Measurements from ENCODE around the gene TMEM151A. TPM values are rescaled to one million over a fixed set of nuclear protein-coding genes. Genes with fewer than 3 reads are reported as not detected.
"Not testable (repeated sequence)": the region's sequence is repeated elsewhere in the genome, so short reads cannot be mapped to it uniquely, and the experiment has no call there.

Gene TMEM151A
- total RNA-seq, result 0.24 TPM
- long read RNA-seq, result 0 reads

- intact Hi-C loops (cut with DNase I), result no loop called here
- no peak for DNase-seq (ENCODE audit: low spot score)
These were observed at the start of gene TMEM151A for GRCh38 chr11:66291706-66292542. Gene TMEM151A (plus strand): TSS chr11:66291894. CDS start chr11:66292014, 120 bp downstream.

DNA sequence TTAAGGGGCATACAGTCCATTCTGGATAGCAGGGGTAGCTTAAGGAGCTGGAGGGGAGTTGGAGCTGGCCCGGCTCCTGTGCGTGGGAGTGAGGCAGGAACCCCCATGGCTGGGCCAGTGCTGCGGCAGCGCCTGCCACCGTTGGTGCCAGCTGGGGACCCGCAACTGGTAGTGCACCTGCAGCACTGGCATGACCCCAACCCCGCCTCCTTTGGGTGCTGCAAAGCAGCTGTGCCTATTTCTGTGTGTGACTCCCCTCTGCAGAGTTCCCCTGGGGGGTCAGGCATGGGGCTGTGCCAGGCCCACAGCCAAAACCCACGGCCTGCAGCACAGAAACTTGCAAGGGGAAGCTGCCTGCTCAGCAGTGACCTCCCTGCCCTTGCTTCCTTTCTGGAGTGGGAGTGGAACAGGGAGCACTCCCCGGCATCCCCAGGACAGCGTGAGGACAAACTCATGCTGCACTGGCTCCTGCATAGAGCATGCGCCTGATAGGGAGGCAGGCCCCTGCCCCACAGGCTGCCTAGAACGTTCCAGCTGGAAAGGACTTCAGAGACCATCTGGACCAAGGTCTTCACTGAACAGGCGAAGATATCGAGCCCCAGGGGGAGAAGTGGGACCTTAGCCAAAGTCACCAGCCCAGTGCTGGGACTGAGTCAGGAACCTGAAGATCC lies 49.5 kb upstream of the TMEM151A start:
- no peak for DNase-seq (ENCODE audit: low spot score)

DNA sequence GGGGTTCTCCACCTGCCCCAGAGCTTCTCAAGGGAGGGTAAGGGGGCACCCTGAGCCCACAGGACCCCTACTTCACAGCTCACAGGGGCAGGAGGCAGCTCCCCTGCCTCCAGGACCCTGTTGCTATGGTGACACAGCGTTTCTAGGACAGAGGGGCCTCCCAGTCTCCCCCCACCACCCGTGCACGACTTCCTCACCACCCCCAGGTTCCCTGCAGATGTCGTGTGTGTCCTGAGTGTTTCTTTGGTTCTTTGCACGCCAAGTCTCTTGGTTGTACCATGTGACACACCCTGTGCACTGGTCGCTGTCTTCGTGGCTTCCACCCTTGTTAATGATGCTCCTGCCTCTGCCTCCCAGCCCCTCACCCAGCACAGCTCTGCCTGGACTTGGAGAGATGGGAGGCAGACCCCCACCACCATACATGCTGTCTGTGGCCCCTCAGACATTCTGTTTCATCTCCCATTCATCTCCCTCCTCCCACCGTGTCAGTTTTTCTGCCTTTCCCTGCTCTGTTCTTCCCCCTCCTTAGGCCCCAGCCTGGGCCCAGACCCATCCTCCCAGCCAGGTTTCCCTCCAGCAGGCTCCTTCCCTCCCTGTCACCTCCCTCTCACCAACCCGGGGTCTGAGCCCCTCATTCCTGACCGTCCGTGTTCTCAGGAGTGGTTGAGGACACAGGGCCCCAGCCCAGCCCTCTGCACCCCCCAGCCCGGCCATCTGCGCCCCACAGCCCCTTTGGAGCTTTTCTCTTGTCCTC lies 47.7 kb upstream of the TMEM151A start:
- DNase-seq (ENCODE audit: low spot score), result no peak
- intact Hi-C loops (cut with DNase I), result no loop called here

More for the DNA sequence above, 49.5 kb upstream of the TMEM151A start:
- intact Hi-C loops (cut with DNase I), result no loop called here

GRCh38 chr11:66247295-66247694 lies 44.4 kb upstream of the TMEM151A start:
- no peak for DNase-seq (ENCODE audit: low spot score)
- intact Hi-C loops (cut with DNase I), result no loop called here

- intact Hi-C loops (cut with DNase I), result no loop called here
- DNase-seq (ENCODE audit: low spot score), result no peak
These were observed 43.9 kb upstream of the TMEM151A start for GRCh38 chr11:66247801-66248200.

DNA sequence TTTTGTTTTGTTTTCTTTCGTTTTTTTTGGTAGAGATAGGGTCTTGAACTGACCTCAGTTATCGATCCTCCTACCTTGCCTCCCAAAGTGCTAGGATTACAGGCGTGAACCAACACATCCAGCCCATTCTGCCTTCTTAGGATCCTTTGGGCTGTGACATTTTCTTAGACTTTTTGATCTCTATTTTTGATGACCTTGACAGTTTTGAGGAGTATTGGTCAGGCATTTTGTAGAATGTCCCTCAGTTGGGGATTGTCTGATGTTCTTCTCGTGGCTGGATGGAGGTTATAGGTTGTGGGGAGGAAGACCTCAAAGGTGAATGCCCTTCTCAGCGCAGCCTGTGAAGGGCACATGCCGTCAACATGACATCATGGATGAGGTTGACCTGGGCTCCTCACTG lies 42.8 kb upstream of the TMEM151A start:
- intact Hi-C loops (cut with DNase I), result no loop called here
- DNase-seq (ENCODE audit: low spot score), result no peak

- intact Hi-C loops (cut with DNase I), result no loop called here
- no peak for DNase-seq (ENCODE audit: low spot score)
These were observed 39.9 kb upstream of the TMEM151A start for GRCh38 chr11:66251809-66252208.

GRCh38 chr11:66253081-66253480 lies 38.6 kb upstream of the TMEM151A start:
- DNase-seq (ENCODE audit: low spot score); intact Hi-C loops (cut with DNase I): not testable (repeated sequence)

- DNase-seq (ENCODE audit: low spot score), result no peak
- intact Hi-C loops (cut with DNase I), result loop anchor here (1.0 kb wide), 1 partner anchor 36 kb away; no protein-coding TSS in a partner anchor
These were observed 33.2 kb upstream of the TMEM151A start for GRCh38 chr11:66258473-66258893.

DNA sequence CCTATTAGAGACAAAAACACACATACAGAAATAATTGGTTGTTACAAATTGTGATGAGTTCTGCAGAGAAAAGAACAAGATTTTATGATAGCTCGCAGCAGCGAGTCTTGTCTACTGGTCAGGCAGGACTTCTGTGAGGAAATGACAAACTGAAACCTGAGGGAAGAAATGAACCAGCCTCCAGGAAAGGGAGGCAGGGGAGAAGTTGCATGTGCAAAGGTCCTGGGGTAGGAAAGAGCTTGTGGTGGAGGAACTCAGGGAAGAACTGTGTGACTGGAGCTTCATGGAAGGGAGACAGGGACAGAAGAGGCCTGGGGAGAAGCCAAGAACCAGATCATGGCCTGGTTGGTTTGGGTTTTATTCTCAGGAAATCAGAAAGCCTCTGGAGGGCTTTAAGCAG lies 32.5 kb upstream of the TMEM151A start:
- intact Hi-C loops (cut with DNase I), result no loop called here
- no peak for DNase-seq (ENCODE audit: low spot score)

DNA sequence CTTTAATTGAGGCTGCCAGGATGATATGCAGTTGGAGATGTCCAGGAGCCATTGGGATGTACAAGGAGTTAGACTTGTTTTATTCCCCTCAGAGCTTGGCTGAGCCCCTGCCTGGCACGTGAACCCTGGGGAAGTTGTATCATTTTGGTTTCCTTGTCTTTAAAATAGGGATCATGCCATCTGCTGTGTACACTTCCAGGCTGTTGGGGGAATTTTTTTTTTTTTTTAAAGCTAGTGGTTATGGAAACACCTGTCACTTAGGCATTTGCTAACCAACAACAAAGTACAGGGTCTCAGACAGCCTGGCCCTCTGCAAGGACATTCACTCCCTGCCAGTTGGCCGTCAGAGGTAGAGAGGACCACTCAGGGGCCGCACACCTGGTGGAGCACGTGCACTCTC lies 31.7 kb upstream of the TMEM151A start:
- no peak for DNase-seq (ENCODE audit: low spot score)
- intact Hi-C loops (cut with DNase I), result loop anchor here (5.0 kb wide), 1 partner anchor 303 kb away; no protein-coding TSS in a partner anchor

- intact Hi-C loops (cut with DNase I), result loop anchor here (5.0 kb wide), 1 partner anchor 304 kb away; no protein-coding TSS in a partner anchor
- no peak for DNase-seq (ENCODE audit: low spot score)
These were observed 30.1 kb upstream of the TMEM151A start for GRCh38 chr11:66261578-66261977.

- intact Hi-C loops (cut with DNase I), result loop anchor here (5.0 kb wide), 1 partner anchor 305 kb away; no protein-coding TSS in a partner anchor
- DNase-seq (ENCODE audit: low spot score), result no peak
These were observed 29.5 kb upstream of the TMEM151A start for GRCh38 chr11:66262191-66262590.

DNA sequence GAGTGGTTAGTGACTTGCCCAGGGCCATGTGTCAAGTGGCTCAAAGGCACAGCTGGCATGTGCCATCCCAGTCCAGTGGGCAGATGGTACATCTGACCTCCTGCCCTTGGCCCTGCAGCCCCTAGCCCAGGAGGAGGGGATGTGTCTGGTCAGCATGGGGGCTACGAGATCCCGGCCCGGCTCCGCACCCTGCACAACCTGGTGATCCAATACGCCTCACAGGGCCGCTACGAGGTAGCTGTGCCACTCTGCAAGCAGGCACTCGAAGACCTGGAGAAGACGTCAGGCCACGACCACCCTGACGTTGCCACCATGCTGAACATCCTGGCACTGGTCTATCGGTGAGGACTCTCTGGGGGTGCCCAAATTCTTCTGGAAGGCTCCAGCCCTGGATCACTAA lies 29.0 kb upstream of the TMEM151A start:
- intact Hi-C loops (cut with DNase I), result loop anchor here (5.0 kb wide), 1 partner anchor 305 kb away; no protein-coding TSS in a partner anchor
- no peak for DNase-seq (ENCODE audit: low spot score)

DNA sequence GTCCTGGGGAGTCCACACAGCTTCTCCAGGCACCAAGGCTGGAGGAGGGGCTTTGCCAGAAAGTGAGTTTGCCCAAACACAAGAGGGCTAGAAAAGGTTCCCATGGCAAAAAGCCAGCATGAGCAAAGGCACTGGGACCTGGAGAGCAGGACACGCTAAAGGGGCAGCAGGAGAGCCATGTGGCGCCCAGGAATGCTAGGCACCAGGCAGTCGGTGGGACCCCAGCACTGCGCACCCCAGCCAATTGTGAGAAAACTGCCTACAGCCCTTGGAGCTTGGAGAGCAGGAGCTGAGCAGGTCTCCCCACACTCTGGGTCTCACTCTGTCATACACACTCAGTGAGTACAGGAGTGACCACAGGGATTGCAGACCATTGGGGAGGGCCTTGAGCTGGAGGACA lies 28.5 kb upstream of the TMEM151A start:
- intact Hi-C loops (cut with DNase I), result loop anchor here (5.0 kb wide), 1 partner anchor 306 kb away; no protein-coding TSS in a partner anchor
- DNase-seq (ENCODE audit: low spot score), result no peak

GRCh38 chr11:66263785-66264184 lies 27.9 kb upstream of the TMEM151A start:
- intact Hi-C loops (cut with DNase I), result loop anchor here (5.0 kb wide), 1 partner anchor 306 kb away; no protein-coding TSS in a partner anchor
- DNase-seq (ENCODE audit: low spot score), result no peak

DNA sequence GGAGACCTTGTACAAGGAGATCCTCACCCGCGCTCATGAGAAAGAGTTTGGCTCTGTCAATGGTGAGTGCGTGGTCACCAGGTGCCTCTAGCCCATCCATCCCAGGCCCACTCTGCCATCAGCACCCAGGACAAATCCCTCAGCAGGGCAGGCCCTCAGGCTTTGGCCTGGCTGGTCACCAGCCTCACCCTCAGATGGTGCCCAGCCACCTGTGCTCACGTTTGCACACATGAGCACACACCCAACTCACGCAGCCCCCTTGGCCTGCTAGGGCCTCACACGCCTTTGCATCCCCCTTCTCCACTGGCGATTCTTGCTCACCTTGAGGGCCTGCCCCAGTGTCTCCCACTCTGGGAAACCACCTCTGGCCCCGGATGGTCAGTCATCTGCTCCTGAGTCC lies 27.3 kb upstream of the TMEM151A start:
- intact Hi-C loops (cut with DNase I), result loop anchor here (5.0 kb wide), 1 partner anchor 307 kb away; no protein-coding TSS in a partner anchor
- DNase-seq (ENCODE audit: low spot score), result no peak

- DNase-seq (ENCODE audit: low spot score), result no peak
- intact Hi-C loops (cut with DNase I), result loop anchor here (5.0 kb wide), 1 partner anchor 308 kb away; no protein-coding TSS in a partner anchor
These were observed 26.8 kb upstream of the TMEM151A start for GRCh38 chr11:66264914-66265313.

- intact Hi-C loops (cut with DNase I), result no loop called here
- no peak for DNase-seq (ENCODE audit: low spot score)
These were observed 25.9 kb upstream of the TMEM151A start for GRCh38 chr11:66265531-66266377.

Measured in cardiac septum (tissue), 1 donor.